Measurements from ENCODE around the gene HLTF.
"Not testable (repeated sequence)": the region's sequence is repeated elsewhere in the genome, so short reads cannot be mapped to it uniquely, and the experiment has no call there.

Gene HLTF

GRCh38 chr3:148990236-148990635, 96.1 kb downstream of the HLTF start:
- DNase-seq, result no peak

GRCh38 chr3:148987551-148987950, 98.8 kb downstream of the HLTF start:
- not testable (repeated sequence) for DNase-seq

- no peak for DNase-seq
Measured at GRCh38 chr3:148981273-148981672, 105.1 kb downstream of the HLTF start.
